NCI-H2029 treated with DMSO at 0.1 percent for 48 hours (cell line): ENCODE measurements around the gene UBXN10.

Experiments used
- DNase-seq: peaks from one replicate; lab custom pipeline; 2025; lab: John Stamatoyannopoulos, UW

The UBXN10 gene

GRCh38 chr1:20151906-20152598 is 33.8 kb upstream of the UBXN10 start:
- DNase-seq = peak; percentile 41

DNA sequence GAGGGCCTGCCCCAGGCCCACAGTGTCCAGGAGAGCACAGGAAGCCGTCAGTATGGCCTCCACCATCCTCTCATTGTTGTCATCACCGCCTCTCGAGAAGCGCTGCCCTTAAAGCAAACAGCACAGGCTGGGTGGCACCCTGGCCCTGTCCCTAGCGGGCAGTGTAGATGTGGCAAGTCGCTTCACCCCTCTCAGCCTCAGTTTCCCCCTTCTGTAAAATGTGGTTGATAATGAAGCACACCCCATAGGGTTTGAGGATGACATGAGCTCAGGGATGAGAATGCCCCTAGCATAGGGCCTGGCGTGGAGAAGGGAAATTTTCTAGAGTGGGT is 33.3 kb upstream of the UBXN10 start:
- no peak for DNase-seq

DNA sequence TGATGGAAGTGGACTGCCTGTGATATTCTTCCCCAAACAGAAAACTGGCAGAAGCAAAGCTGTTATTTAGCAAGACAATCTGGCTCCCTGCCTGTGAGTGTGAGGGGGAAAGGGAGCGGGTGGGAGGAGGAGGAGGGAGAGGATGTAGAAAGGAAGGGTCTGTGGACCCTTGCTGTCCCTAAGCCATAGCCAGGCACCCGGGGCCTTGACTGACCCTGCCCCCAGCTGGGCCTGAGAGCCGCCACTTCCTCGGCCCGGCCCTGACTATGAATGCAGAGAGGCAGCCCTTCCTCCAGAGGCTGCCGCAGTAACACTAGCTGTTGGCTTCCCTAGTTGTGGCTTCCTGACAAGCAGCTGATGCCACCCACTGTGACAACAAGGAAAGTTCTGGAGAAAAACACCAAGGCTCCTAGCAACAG is 32.9 kb upstream of the UBXN10 start:
- no peak for DNase-seq

DNA sequence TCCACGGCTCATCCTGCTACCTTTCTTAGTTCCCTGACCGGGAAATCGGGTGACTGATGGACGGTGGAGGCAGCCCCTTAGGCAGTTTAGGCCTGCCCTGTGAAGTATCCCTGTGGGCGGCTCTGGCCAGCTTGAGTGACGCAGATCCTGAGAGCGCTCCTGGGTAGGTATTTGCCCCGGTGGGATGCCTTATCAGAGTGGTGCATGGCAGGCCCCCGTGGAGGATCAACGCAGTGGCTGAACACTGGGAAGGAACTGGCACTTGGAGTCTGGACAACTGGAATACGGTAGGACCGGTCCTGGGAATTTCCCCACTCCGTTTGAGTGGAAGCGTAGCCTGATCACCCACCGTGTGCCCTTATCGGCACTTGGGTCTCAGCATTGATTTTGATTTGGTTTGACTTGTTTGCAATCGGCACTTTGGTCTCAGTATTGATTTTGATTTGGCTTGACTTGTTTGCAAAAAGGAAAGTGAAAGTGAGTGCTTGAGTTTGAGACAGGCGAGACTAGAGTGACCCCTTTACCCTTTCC is 31.5 kb upstream of the UBXN10 start:
- no peak for DNase-seq

- DNase-seq = no peak
Observed at GRCh38 chr1:20158358-20159070, 27.4 kb upstream of the UBXN10 start.

DNA sequence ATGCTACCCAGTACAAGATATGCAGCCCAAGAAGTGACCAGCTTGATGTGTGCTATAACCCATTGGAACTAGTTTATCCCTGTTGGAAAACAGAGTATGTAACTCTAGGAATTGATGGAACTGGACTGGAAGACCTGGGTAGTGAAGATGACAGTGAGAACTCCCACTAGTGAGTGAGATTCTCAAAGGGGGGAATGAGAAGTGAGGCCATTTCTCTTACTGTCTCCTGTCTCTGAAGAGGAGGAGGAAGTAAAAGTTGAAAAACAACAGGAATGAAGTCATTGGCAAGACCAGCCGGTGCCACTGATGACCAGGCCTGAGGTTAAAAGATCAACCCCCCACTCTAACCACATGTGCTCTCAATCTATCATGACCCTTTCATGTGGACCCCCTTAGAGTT is 25.9 kb upstream of the UBXN10 start:
- no peak for DNase-seq

DNA sequence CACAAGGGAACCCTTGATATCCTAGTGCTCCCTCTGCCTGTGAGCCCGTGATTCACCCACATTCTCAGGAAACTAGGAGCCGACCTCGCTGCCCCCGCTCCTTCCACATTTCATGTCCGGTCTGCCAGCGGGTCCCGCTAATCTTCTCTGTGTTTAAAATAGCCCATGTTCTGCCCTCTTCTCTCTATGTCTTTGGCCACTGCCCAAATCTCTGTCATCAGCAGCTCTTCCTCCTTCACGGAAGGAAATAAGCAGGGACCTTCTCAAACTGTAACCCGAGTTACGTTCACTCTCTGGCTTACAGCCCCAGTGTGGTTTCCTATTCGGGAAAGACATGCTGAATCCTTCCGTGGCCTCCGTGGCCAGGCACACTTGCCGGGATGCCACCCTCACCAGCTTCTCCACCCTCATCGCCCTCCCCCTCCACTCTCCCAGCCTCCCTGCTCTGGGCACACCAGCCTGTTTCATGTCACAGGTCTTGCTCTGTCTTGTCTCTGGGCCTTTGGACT is 21.1 kb upstream of the UBXN10 start:
- no peak for DNase-seq

GRCh38 chr1:20165522-20165951 is 20.4 kb upstream of the UBXN10 start:
- no peak for DNase-seq

DNA sequence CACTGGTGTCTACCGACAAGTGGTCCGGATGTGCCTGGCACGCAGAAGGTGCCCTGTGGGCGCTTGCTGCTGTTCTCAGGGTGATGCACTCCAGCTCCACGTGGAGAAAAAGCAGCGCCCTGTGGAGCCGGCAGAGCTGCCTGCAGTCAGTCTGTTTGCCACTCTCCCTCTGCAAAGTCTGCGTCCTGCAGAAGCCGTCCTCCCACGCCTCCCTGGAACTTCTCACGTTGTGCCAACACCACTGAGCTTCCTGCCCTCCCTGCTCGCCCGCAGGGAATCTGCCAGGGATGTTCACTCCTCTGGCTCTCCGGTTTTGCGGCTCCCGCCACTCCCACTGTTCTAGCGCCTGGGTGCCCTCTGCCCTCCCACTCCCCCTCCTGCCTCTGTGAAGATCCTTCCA is 19.8 kb upstream of the UBXN10 start:
- no peak for DNase-seq

GRCh38 chr1:20167126-20167525 is 18.8 kb upstream of the UBXN10 start:
- no peak for DNase-seq

DNA sequence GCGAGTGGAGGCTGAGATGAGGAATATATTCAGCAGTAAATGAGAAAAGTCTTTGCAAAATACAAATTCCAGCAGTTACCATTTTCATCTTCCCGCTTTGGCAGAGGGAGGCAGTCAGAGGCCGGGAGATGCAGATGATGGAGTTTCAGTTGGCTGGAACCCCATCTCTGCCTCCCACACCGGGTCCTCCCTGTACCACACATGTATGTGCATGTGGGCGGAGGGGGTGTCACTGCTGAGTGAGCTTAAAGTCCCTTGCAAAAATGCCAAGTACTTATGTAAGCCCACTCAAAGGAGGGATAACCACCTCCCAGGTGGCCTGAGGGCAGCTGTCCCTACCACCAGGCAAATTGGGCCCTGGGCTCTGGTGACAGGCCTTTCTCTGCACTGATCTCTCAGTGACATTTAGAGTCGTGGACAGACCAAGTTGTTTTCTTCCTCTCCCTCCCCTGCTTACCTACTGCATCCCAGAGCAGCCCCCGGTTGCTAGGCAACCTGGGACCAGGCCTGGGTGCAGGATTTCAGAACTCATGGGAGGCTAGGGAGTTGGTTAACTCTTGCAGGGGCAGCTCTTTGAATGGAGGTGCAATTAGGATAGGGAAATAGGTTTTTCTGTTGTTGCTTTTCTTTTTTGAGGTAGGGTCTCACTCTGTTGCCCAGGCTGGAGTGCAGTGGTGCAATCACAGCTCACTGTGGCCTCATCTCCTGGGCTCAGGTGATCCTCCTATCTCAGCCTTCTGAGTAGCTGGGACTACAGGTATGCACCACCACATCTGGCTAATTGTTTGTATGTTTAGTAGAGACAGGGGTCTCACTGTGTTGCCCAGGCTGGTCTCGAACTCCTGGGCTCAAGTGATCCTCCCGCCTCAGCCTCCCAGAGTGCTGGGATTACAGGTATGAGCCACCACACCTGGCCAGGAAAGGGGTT is 17.1 kb upstream of the UBXN10 start:
- no peak for DNase-seq

GRCh38 chr1:20169932-20170331 is 16.0 kb upstream of the UBXN10 start:
- DNase-seq = no peak

- DNase-seq = peak; percentile 53
Observed at GRCh38 chr1:20172033-20172590, 13.8 kb upstream of the UBXN10 start.

DNA sequence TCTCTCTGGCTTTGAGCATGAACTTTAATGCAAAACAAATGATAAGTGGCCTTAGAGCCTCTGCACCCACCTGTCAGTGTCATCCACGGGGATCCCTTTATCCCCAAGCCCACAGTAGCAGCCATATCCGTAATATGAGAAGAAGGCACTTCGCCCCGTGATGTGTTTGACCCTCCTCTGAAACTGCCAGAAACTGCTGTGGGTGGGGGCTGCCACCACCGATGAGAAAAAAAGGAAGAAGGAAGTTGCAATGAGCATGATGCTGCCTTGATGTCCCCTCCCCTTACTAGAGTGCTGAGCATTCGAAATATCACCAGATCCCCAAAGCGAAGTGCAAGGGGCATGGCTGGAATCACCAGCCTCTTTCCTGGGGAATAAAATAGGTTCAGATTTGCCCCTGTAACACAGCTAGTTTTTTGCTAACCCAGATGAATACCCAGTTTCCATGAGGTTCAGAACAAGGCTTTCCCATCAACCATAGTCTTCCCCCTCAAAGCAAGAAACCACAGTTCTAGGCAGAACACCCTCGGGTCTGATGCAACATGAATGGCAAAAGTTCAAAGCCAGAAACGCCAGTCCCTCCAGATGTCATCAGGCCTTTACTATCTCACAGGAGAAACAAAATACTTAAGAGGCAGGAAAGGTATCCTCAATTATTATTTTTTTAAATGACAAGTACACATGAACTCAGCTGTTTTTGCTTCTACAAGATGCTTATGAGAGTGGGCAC is 10.8 kb upstream of the UBXN10 start:
- no peak for DNase-seq

- DNase-seq = no peak
Observed at GRCh38 chr1:20178634-20179370, 7.1 kb upstream of the UBXN10 start.

DNA sequence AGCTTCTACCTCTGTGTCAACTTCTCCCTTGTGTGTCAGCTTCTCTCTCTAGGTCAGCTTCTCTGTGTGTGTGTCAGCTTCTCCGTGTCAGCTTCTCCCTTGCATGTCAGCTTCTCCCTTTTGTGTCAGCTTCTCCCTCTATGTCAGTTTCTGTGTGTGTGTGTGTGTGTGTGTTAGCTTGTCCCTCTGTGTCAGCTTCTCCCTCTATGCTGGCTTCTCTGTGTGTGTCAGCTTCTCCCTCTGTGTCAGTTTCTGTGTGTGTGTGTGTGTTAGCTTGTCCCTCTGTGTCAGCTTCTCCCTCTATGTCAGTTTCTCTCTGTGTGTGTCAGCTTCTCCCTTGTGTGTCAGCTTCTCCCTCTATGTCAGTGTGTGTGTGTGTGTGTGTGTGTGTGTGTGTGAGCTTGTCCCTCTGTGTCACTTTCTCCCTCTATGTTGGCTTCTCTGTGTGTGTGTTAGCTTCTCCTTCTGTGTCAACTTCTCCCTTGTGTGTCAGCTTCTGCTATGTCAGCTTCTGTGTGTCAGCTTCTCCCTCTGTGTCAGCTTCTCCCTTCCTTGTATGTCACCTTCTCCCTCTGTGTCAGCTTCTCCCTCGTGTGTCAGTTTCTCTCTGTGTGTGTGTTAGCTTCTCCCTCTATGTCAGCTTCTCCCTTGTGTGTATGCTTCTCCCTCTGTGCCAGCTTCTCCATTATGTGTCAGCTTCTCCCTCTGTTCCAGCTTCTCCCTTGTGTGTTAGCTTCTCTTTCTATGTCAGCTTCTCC is 6.3 kb upstream of the UBXN10 start:
- no peak for DNase-seq

- DNase-seq = no peak
Observed at GRCh38 chr1:20180129-20180843, 5.6 kb upstream of the UBXN10 start.

GRCh38 chr1:20180844-20181207 is 5.1 kb upstream of the UBXN10 start:
- no peak for DNase-seq

DNA sequence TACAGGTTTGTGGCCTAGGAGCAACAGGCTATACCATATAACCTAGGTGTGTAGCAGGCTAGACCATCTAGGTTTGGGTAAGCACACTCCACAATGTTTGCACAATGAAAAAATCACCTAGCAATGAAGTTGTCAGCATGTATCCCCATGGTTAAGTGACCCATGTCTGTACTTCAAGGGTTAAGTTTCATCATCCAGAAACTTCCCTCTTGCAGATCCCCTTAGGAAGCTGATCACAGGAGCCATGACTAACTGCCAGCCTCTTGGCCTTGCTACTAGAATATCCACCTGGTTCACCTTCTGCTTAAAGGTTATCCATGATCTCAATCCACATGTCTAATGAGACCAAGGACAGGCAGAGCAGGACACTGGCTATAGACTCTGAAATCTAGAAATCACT is 3.5 kb upstream of the UBXN10 start:
- DNase-seq = no peak
